ENCODE results near the gene RTN4. TPM values are rescaled to one million over a fixed set of nuclear protein-coding genes. Genes with fewer than 3 reads are reported as not detected.

The RTN4 gene
- total RNA-seq, 2 donors from 2014 or later: 199 to 280 TPM

- no peak overlapping the region for H3K9ac ChIP-seq (ENCODE audit: low read depth in 2 of 2, low read length in 2 of 2)
- H3K27me3 ChIP-seq: no peaks in the 10 kb centered on the region
- no peak overlapping the region for H3K4me3 ChIP-seq
- intact Hi-C loops (cut with DNase I): no loop called here
- no peaks in the 10 kb centered on the region for H3K4me1 ChIP-seq
- no peak overlapping the region for H3K27ac ChIP-seq
- H3K9me3 ChIP-seq: no peaks in the 10 kb centered on the region
- TF ChIP-seq, protein P1, sequence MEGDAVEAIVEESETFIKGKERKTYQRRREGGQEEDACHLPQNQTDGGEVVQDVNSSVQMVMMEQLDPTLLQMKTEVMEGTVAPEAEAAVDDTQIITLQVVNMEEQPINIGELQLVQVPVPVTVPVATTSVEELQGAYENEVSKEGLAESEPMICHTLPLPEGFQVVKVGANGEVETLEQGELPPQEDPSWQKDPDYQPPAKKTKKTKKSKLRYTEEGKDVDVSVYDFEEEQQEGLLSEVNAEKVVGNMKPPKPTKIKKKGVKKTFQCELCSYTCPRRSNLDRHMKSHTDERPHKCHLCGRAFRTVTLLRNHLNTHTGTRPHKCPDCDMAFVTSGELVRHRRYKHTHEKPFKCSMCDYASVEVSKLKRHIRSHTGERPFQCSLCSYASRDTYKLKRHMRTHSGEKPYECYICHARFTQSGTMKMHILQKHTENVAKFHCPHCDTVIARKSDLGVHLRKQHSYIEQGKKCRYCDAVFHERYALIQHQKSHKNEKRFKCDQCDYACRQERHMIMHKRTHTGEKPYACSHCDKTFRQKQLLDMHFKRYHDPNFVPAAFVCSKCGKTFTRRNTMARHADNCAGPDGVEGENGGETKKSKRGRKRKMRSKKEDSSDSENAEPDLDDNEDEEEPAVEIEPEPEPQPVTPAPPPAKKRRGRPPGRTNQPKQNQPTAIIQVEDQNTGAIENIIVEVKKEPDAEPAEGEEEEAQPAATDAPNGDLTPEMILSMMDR (IDR thresholded peaks at IDR 0.05): no peak
- DNase-seq: no peak
- H3K36me3 ChIP-seq: peaks cover 5% of the 10 kb centered on the region
Observed at GRCh38 chr2:54967759-54968365, 82.4 kb downstream of the RTN4 start.

DNA sequence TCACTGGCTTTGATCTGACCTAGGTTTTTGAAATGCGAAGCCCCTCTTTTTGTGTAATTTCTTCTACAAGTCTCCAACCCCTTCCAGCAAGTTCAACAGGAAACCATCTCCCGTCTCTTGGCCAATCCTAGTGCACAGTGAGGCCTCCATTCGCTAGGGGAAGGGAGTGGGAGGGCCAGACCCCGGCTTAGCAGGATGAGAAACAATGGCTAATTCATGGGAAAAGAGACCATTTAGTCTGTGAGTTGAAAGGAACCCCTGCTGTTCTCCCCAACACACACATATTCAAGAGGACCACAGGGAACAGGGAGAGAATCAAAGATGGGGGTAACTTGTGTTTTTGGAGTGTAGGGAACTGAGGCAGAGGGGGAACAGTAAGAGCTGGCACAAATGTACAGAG is 83.0 kb downstream of the RTN4 start:
- peaks cover 5% of the 10 kb centered on the region for H3K36me3 ChIP-seq
- H3K4me3 ChIP-seq: no peak overlapping the region
- no peak overlapping the region for H3K27ac ChIP-seq
- no peaks in the 10 kb centered on the region for H3K4me1 ChIP-seq
- H3K27me3 ChIP-seq: no peaks in the 10 kb centered on the region
- DNase-seq: no peak
- TF ChIP-seq, protein P1 (IDR thresholded peaks at IDR 0.05): no peak
- intact Hi-C loops (cut with DNase I): no loop called here
- no peak overlapping the region for H3K9ac ChIP-seq (ENCODE audit: low read depth in 2 of 2, low read length in 2 of 2)
- H3K9me3 ChIP-seq: no peaks in the 10 kb centered on the region

DNA sequence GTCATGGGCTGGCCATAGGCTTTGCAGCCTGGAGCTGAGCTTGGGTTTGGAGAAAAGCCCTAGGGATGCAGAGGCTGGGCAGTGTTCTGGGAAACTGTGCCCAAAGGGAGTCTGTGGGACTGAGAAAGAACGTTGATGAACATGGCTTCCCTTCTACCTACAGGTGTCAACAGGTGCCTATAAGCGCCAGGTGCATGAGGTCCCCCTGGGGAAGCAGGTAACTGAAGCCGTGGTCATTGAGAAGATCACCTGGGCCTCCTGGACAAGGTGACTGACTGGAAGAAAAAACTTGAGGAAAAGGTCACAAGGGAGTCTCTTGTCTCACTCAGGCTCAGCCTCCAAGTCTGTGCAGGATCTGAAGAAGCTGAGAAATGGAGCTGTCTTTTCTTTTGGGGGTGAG is 83.4 kb downstream of the RTN4 start:
- Histone ChIP-seq H3K27ac (no peak overlapping the region), H3K27me3 (no peaks in the 10 kb centered on the region), H3K9ac (ENCODE audit: low read depth in 2 of 2, low read length in 2 of 2) (no peak overlapping the region), H3K4me1 (no peaks in the 10 kb centered on the region), H3K36me3 (peaks cover 5% of the 10 kb centered on the region), H3K9me3 (no peaks in the 10 kb centered on the region), H3K4me3 (no peak overlapping the region)
- TF ChIP-seq, protein P1 (IDR thresholded peaks at IDR 0.05): no peak
- DNase-seq: no peak
- intact Hi-C loops (cut with DNase I): no loop called here

- Histone ChIP-seq H3K9ac (ENCODE audit: low read depth in 2 of 2, low read length in 2 of 2) (no peak overlapping the region), H3K4me3 (no peak overlapping the region), H3K27ac (peak overlapping the region; percentile 20), H3K36me3 (peaks cover 4% of the 10 kb centered on the region), H3K9me3 (no peaks in the 10 kb centered on the region), H3K4me1 (no peaks in the 10 kb centered on the region), H3K27me3 (no peaks in the 10 kb centered on the region)
- intact Hi-C loops (cut with DNase I): no loop called here
- no peak for DNase-seq
- TF ChIP-seq, protein P1 (IDR thresholded peaks at IDR 0.05): no peak
Observed at GRCh38 chr2:54966165-54966832, 84.0 kb downstream of the RTN4 start.

DNA sequence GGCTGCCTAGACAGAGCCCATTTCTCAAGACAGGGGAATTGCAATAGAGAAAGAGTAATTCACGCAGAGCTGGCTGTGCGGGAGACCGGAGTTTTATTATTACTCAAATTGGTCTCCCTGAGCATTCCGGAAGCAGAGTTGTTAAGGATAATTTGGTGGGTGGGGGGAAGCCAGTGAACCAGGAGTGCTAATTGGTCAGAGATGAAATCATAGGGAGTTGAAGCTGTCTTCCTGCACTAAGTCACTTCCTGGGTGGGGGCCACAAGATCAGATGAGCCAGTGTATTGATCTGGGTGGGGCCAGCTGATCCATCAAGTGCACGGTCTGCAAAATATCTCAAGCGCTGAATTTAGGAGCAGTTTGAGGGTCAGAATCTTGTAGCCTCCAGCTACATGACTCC is 84.8 kb downstream of the RTN4 start:
- Histone ChIP-seq H3K4me1 (no peaks in the 10 kb centered on the region), H3K9ac (ENCODE audit: low read depth in 2 of 2, low read length in 2 of 2) (no peak overlapping the region), H3K27me3 (no peaks in the 10 kb centered on the region), H3K36me3 (no peaks in the 10 kb centered on the region), H3K27ac (no peak overlapping the region), H3K9me3 (no peaks in the 10 kb centered on the region), H3K4me3 (no peak overlapping the region)
- no peak for DNase-seq
- TF ChIP-seq, protein P1 (IDR thresholded peaks at IDR 0.05): no peak
- intact Hi-C loops (cut with DNase I): no loop called here
